Calu3 (cell line): Measurements from ENCODE around the gene PDZD2. TPM values are rescaled to one million over a fixed set of nuclear protein-coding genes. Genes with fewer than 3 reads are reported as not detected.
"Not testable (repeated sequence)": the region's sequence is repeated elsewhere in the genome, so short reads cannot be mapped to it uniquely, and the experiment has no call there.

Source experiments
- BruUV-seq: library from RNA; stranded (reverse); fragments of 400-500 nt; replicated peaks from 2 replicates; lab custom pipeline; 2021; lab: Mats Ljungman, UMichigan
- CTCF ChIA-PET: fragments of 300-600 bp; sonication (Branson Sonifier 250); formaldehyde crosslinking; loops from one replicate; lab custom pipeline; 2022; ENCODE audit warnings: antibody characterized with exemption; lab: Charles Lee
- DNase-seq: peaks from one replicate; pipeline ENCODE4 v3.0.0; 2022
- H3K27ac Mint-ChIP-seq: one replicate; pipeline ENCODE4 v1.8.0; 2022; ENCODE audit warnings: mixed read lengths; ENCODE audit not compliant: unreplicated experiment
- H3K27me3 Mint-ChIP-seq: one replicate; pipeline ENCODE4 v1.8.0; 2022; ENCODE audit warnings: mixed read lengths; ENCODE audit not compliant: unreplicated experiment
- H3K36me3 Mint-ChIP-seq: one replicate; pipeline ENCODE4 v1.8.0; 2022; ENCODE audit warnings: mild to moderate bottlenecking, moderate library complexity, mixed read lengths; ENCODE audit not compliant: insufficient read depth, unreplicated experiment
- H3K4me1 Mint-ChIP-seq: one replicate; pipeline ENCODE4 v1.8.0; 2022; ENCODE audit warnings: mild to moderate bottlenecking, low read depth, mixed read lengths; ENCODE audit not compliant: unreplicated experiment
- H3K4me3 Mint-ChIP-seq: one replicate; pipeline ENCODE4 v1.8.0; 2022; ENCODE audit warnings: mild to moderate bottlenecking, low read depth, moderate library complexity, mixed read lengths; ENCODE audit not compliant: unreplicated experiment
- H3K9me3 Mint-ChIP-seq: one replicate; pipeline ENCODE4 v1.8.0; 2022; ENCODE audit warnings: low read depth, mixed read lengths; ENCODE audit not compliant: unreplicated experiment
- intact Hi-C: fragments of 100-400 bp; cut with micrococcal nuclease; formaldehyde crosslinking; loops from one replicate; pipeline ENCODE4 v1.10.0; 2022; ENCODE audit not compliant: unreplicated experiment
- total RNA-seq: library from RNA; stranded (reverse); gene quantifications from 2 replicates; pipeline ENCODE4 v1.2.3, GENCODE V29; 2022
- TF ChIP-seq, protein P1 (sequence below): fragments of 200-600 bp; IDR thresholded peaks from one replicate; pipeline ENCODE4 v1.8.0; 2022; ENCODE audit warnings: antibody characterized with exemption; ENCODE audit not compliant: unreplicated experiment

Gene PDZD2
- total RNA-seq, 1 experiment from 2014 or later = 0.97 TPM

DNA sequence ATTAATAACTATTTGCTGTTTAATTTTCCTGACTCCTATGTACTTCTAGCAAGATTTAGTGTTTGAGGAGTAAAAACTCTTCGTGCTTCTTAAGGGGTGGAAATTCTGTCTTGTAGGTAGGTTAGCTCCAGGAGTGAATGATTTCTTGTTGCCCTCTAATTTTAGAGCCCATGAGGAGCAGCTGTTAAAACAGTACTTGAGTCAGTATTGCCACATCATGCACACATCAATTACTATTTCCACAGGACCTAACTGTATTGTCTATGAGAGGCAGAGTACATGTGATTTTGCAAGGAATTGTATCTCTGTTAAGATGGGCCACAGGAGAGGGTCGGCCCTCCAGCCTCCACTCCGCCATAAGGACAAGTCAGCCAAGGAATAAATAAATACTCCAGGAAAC, 91.2 kb downstream of the PDZD2 start:
- no peaks in the 10 kb centered on the region for H3K9me3 Mint-ChIP-seq
- intact Hi-C loops = no loop called here
- H3K27ac Mint-ChIP-seq = no peak overlapping the region
- TF ChIP-seq, protein P1, sequence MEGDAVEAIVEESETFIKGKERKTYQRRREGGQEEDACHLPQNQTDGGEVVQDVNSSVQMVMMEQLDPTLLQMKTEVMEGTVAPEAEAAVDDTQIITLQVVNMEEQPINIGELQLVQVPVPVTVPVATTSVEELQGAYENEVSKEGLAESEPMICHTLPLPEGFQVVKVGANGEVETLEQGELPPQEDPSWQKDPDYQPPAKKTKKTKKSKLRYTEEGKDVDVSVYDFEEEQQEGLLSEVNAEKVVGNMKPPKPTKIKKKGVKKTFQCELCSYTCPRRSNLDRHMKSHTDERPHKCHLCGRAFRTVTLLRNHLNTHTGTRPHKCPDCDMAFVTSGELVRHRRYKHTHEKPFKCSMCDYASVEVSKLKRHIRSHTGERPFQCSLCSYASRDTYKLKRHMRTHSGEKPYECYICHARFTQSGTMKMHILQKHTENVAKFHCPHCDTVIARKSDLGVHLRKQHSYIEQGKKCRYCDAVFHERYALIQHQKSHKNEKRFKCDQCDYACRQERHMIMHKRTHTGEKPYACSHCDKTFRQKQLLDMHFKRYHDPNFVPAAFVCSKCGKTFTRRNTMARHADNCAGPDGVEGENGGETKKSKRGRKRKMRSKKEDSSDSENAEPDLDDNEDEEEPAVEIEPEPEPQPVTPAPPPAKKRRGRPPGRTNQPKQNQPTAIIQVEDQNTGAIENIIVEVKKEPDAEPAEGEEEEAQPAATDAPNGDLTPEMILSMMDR = no peak
- CTCF ChIA-PET = interaction anchor here (0.8 kb wide), 1 partner anchor 1222 kb away, joined by 4 read pairs; no protein-coding TSS in a partner anchor
- H3K4me1 Mint-ChIP-seq = no peaks in the 10 kb centered on the region
- H3K27me3 Mint-ChIP-seq = peaks cover 7% of the 10 kb centered on the region
- H3K36me3 Mint-ChIP-seq = no peaks in the 10 kb centered on the region
- no peak for DNase-seq
- H3K4me3 Mint-ChIP-seq = no peak overlapping the region
- BruUV-seq = no TSS peak

DNA sequence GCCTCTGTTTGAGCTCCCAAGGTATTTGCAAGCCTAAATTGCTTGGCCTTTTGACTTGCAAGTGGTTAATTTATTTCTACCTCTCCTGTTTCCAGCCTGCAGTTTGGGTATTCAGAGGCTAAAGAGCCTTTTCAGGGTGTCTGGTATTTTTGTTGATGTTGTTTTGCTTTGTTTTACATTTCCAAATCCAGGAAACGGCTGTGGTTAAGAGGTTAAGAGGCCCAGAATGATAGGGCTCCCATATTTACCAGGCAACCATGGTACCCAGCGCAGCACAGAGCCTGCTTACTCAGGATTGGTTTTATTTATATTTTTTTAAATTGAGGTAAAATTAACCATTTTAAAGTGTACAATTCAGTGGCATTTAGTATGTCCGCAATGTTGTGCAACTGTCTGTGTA, 92.1 kb downstream of the PDZD2 start:
- Mint-ChIP-seq H3K4me3 (no peak overlapping the region), H3K27ac (no peak overlapping the region), H3K9me3 (no peaks in the 10 kb centered on the region), H3K27me3 (peaks cover 3% of the 10 kb centered on the region), H3K36me3 (no peaks in the 10 kb centered on the region), H3K4me1 (no peaks in the 10 kb centered on the region)
- no TSS peak for BruUV-seq
- intact Hi-C loops = no loop called here
- CTCF ChIA-PET = no interaction called here
- no peak for DNase-seq
- TF ChIP-seq, protein P1 = no peak

DNA sequence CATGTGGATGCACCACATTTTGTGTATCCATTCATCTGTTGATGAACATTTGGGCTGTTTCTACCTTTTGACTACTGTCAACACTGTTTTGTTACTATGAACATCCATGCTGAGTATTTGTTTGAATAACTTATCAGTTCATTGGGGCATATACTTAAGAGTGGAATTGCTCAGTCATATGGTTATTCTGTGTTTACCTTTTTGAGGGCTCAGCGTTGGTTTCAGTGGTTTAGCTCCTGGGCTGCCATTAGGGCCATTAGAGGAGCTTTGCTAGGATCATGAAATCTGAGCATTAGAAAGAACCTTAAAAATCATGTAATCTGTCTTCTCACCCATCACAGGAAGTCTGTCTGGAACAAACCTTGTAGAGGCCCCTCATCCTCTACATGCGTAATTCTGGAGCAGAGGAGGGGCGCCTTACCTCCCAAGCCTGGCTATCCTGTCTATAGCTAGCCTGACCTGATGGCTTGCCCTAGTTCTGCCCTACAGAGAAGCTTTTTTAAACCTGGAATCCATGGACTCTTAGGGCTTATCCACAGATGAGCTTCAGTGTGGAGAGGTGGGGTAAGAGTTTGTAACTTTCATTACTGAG, 92.9 kb downstream of the PDZD2 start:
- no peaks in the 10 kb centered on the region for H3K36me3 Mint-ChIP-seq
- intact Hi-C loops = no loop called here
- no peak overlapping the region for H3K4me3 Mint-ChIP-seq
- no peaks in the 10 kb centered on the region for H3K4me1 Mint-ChIP-seq
- H3K27me3 Mint-ChIP-seq = no peaks in the 10 kb centered on the region
- no TSS peak for BruUV-seq
- H3K27ac Mint-ChIP-seq = no peak overlapping the region
- H3K9me3 Mint-ChIP-seq = no peaks in the 10 kb centered on the region
- no peak for DNase-seq
- CTCF ChIA-PET = no interaction called here
- TF ChIP-seq, protein P1 = no peak

DNA sequence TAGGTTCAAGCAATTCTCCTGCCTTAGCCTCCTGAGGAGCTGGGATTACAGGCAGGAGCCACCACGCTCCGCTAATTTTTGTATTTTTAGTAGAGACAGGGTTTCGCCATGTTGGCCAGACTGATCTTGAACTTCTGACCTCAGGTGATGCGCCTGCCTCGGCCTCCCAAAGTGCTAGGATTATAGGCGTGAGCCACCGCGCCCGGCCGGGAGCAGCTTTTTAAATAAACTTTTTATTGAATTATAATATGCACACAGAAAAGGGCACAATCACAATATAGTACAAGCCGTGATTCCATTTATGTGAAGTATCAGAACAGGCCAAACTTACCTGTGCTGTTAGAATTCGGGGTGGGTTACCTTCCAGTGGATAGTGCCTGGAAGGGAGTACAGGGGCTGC, 93.9 kb downstream of the PDZD2 start:
- H3K36me3 Mint-ChIP-seq, intact Hi-C loops, H3K9me3 Mint-ChIP-seq, H3K4me1 Mint-ChIP-seq, BruUV-seq, DNase-seq, H3K27ac Mint-ChIP-seq, H3K4me3 Mint-ChIP-seq, CTCF ChIA-PET, H3K27me3 Mint-ChIP-seq: not testable (repeated sequence)

DNA sequence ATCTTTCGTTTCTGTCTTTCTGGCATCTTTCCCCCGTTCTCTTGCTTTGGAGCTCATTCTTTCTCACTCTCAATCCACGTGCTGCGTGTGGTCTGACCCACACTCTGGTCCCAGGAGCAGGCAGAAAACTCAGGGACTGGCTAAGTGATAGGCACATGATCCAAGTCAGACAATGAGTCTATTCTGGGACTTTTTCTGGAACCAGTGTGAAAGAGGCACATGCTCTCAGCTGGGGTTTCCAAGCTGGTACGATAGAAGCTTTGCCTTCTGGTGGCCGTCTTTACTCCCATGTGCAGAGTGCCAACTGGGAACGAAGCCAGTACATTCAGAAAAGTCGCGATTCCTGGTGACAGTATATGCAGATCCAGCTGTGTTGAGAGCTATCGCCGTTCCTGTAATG, 94.4 kb downstream of the PDZD2 start:
- no peaks in the 10 kb centered on the region for H3K27me3 Mint-ChIP-seq
- no peak overlapping the region for H3K27ac Mint-ChIP-seq
- intact Hi-C loops = no loop called here
- H3K9me3 Mint-ChIP-seq = no peaks in the 10 kb centered on the region
- no TSS peak for BruUV-seq
- TF ChIP-seq, protein P1 = no peak
- no peaks in the 10 kb centered on the region for H3K4me1 Mint-ChIP-seq
- CTCF ChIA-PET = interaction anchor here (0.6 kb wide), 2 partner anchors 12 to 26 kb away, joined by 3 to 4 read pairs; no protein-coding TSS in a partner anchor
- DNase-seq = no peak
- H3K4me3 Mint-ChIP-seq = no peak overlapping the region
- H3K36me3 Mint-ChIP-seq = no peaks in the 10 kb centered on the region
